ENCODE measurements around the gene RBM10. TPM values are rescaled to one million over a fixed set of nuclear protein-coding genes. Genes with fewer than 3 reads are reported as not detected.

RBM10 gene
- total and polyA plus RNA-seq, 4 donors: 8.4 to 46.8 (median 24.3) TPM

GRCh38 chrX:47216393-47216925 lies 71.4 kb downstream of the RBM10 start:
- no peak overlapping the region for H3K27ac ChIP-seq (ENCODE audit: low read depth in 1 of 2, low read length in 2 of 2)
- H3K4me3 ChIP-seq (ENCODE audit: low read length in 2 of 2): no peak overlapping the region
- peaks cover 0 to 7% of the 10 kb centered on the region in 2 donors for H3K36me3 ChIP-seq (ENCODE audit: control insufficient read depth in 1 of 2, insufficient read depth in 2 of 2, low read length in 1 of 2)
- H3K27me3 ChIP-seq (ENCODE audit: control insufficient read depth in 1 of 2, insufficient read depth in 2 of 2, low read length in 1 of 2): no peaks in the 10 kb centered on the region
- ATAC-seq (ENCODE audit: low FRiP score) (no peak), DNase-seq (peak in 1 of 2 donors; percentile 25)
- no peaks in the 10 kb centered on the region for H3K4me1 ChIP-seq (ENCODE audit: control insufficient read depth in 1 of 2, insufficient read depth in 2 of 2, low read length in 2 of 2)
- intact Hi-C loops (cut with DNase I): no loop called here
- no peaks in the 10 kb centered on the region for H3K9me3 ChIP-seq (ENCODE audit: control insufficient read depth, low read length)
- WGBS, 2 donors: 77 to 86% methylated on average over 8 of the region's 8 CpGs

GRCh38 chrX:47217121-47217851 lies 72.3 kb downstream of the RBM10 start:
- Histone ChIP-seq H3K27ac (ENCODE audit: low read depth in 1 of 2, low read length in 2 of 2) (peak overlapping the region in 1 of 2 donors; percentile 69), H3K4me3 (ENCODE audit: low read length in 2 of 2) (no peak overlapping the region), H3K27me3 (ENCODE audit: control insufficient read depth in 1 of 2, insufficient read depth in 2 of 2, low read length in 1 of 2) (no peaks in the 10 kb centered on the region), H3K9me3 (ENCODE audit: control insufficient read depth, low read length) (no peaks in the 10 kb centered on the region), H3K4me1 (ENCODE audit: control insufficient read depth in 1 of 2, insufficient read depth in 2 of 2, low read length in 2 of 2) (no peaks in the 10 kb centered on the region), H3K36me3 (ENCODE audit: control insufficient read depth in 1 of 2, insufficient read depth in 2 of 2, low read length in 1 of 2) (peaks cover 0 to 7% of the 10 kb centered on the region in 2 donors)
- DNase-seq (peak in 1 of 2 donors; percentile 76), ATAC-seq (ENCODE audit: low FRiP score) (peak; percentile 27)
- intact Hi-C loops (cut with DNase I): no loop called here
- WGBS, 2 donors: 2 to 18% methylated on average over 22 of the region's 22 CpGs

GRCh38 chrX:47217852-47218279 lies 72.8 kb downstream of the RBM10 start:
- Histone ChIP-seq H3K4me3 (ENCODE audit: low read length in 2 of 2) (peak overlapping the region; percentile 0 to 69), H3K36me3 (ENCODE audit: control insufficient read depth in 1 of 2, insufficient read depth in 2 of 2, low read length in 1 of 2) (peaks cover 0 to 7% of the 10 kb centered on the region in 2 donors), H3K27ac (ENCODE audit: low read depth in 1 of 2, low read length in 2 of 2) (no peak overlapping the region), H3K27me3 (ENCODE audit: control insufficient read depth in 1 of 2, insufficient read depth in 2 of 2, low read length in 1 of 2) (no peaks in the 10 kb centered on the region), H3K9me3 (ENCODE audit: control insufficient read depth, low read length) (no peaks in the 10 kb centered on the region), H3K4me1 (ENCODE audit: control insufficient read depth in 1 of 2, insufficient read depth in 2 of 2, low read length in 2 of 2) (no peaks in the 10 kb centered on the region)
- ATAC-seq (ENCODE audit: low FRiP score) (peak; percentile 95), DNase-seq (peak; percentile 99)
- intact Hi-C loops (cut with DNase I): loop anchor here in 1 of 2 donors (1.0 kb wide), 2 partner anchors 15 to 25 kb away; partner anchors contain the start of genes UBA1 and USP11
- 1 to 3% methylated on average over 31 of the region's 31 CpGs for WGBS, 2 donors

GRCh38 chrX:47218280-47218919 lies 73.4 kb downstream of the RBM10 start, which contains the start of gene CDK16:
CDK16 (plus strand) TSS chrX:47218681; CDS start chrX:47223558, 4,877 bp downstream.
- Histone ChIP-seq H3K27ac (ENCODE audit: low read depth in 1 of 2, low read length in 2 of 2) (peak within 1 kb of the TSS; percentile 16 to 96), H3K36me3 (ENCODE audit: control insufficient read depth in 1 of 2, insufficient read depth in 2 of 2, low read length in 1 of 2) (peaks cover 0 to 7% of the 10 kb centered on the region in 2 donors), H3K4me3 (ENCODE audit: low read length in 2 of 2) (peak within 1 kb of the TSS; percentile 69 to 70), H3K9me3 (ENCODE audit: control insufficient read depth, low read length) (no peaks in the 10 kb centered on the region), H3K4me1 (ENCODE audit: control insufficient read depth in 1 of 2, insufficient read depth in 2 of 2, low read length in 2 of 2) (no peaks in the 10 kb centered on the region), H3K27me3 (ENCODE audit: control insufficient read depth in 1 of 2, insufficient read depth in 2 of 2, low read length in 1 of 2) (no peaks in the 10 kb centered on the region)
- peak; percentile 90 to 93 for DNase-seq
- intact Hi-C loops (cut with DNase I): loop anchor here in 1 of 2 donors (1.0 kb wide), 2 partner anchors 15 to 25 kb away; partner anchors contain the start of genes UBA1 and USP11
- ATAC-seq (ENCODE audit: low FRiP score): peak; percentile 91
- WGBS, 2 donors: 0 to 2% methylated on average over 34 to 61 of the region's 61 CpGs

GRCh38 chrX:47218920-47219815 lies 74.1 kb downstream of the RBM10 start:
- 1 to 19% methylated on average over 41 to 60 of the region's 60 CpGs for WGBS, 2 donors
- intact Hi-C loops (cut with DNase I): loop anchor here in 1 of 2 donors (1.0 kb wide), 2 partner anchors 14 to 26 kb away; partner anchors contain the start of genes UBA1 and USP11
- no peak for ATAC-seq (ENCODE audit: low FRiP score)
- H3K9me3 ChIP-seq (ENCODE audit: control insufficient read depth, low read length): no peaks in the 10 kb centered on the region
- peak overlapping the region; percentile 69 to 70 for H3K4me3 ChIP-seq (ENCODE audit: low read length in 2 of 2)
- no peaks in the 10 kb centered on the region for H3K4me1 ChIP-seq (ENCODE audit: control insufficient read depth in 1 of 2, insufficient read depth in 2 of 2, low read length in 2 of 2)
- no peaks in the 10 kb centered on the region for H3K27me3 ChIP-seq (ENCODE audit: control insufficient read depth in 1 of 2, insufficient read depth in 2 of 2, low read length in 1 of 2)
- DNase-seq: peak; percentile 68 to 85
- H3K36me3 ChIP-seq (ENCODE audit: control insufficient read depth in 1 of 2, insufficient read depth in 2 of 2, low read length in 1 of 2): peaks cover 0 to 5% of the 10 kb centered on the region in 2 donors
- H3K27ac ChIP-seq (ENCODE audit: low read depth in 1 of 2, low read length in 2 of 2): peak overlapping the region; percentile 16 to 96

GRCh38 chrX:47221756-47222155 lies 76.7 kb downstream of the RBM10 start:
- 60 to 86% methylated on average over 4 of the region's 4 CpGs for WGBS, 2 donors
- intact Hi-C loops (cut with DNase I): no loop called here
- Histone ChIP-seq H3K9me3 (ENCODE audit: control insufficient read depth, low read length) (no peaks in the 10 kb centered on the region), H3K4me1 (ENCODE audit: control insufficient read depth in 1 of 2, insufficient read depth in 2 of 2, low read length in 2 of 2) (no peaks in the 10 kb centered on the region), H3K4me3 (ENCODE audit: low read length in 2 of 2) (no peak overlapping the region), H3K27ac (ENCODE audit: low read depth in 1 of 2, low read length in 2 of 2) (no peak overlapping the region), H3K36me3 (ENCODE audit: control insufficient read depth in 1 of 2, insufficient read depth in 2 of 2, low read length in 1 of 2) (peaks cover 0 to 4% of the 10 kb centered on the region in 2 donors), H3K27me3 (ENCODE audit: control insufficient read depth in 1 of 2, insufficient read depth in 2 of 2, low read length in 1 of 2) (no peaks in the 10 kb centered on the region)
- ATAC-seq (ENCODE audit: low FRiP score) (no peak), DNase-seq (peak in 1 of 2 donors; percentile 31)

- Histone ChIP-seq H3K27ac (ENCODE audit: low read depth in 1 of 2, low read length in 2 of 2) (no peak overlapping the region), H3K36me3 (ENCODE audit: control insufficient read depth in 1 of 2, insufficient read depth in 2 of 2, low read length in 1 of 2) (peaks cover 0 to 4% of the 10 kb centered on the region in 2 donors), H3K9me3 (ENCODE audit: control insufficient read depth, low read length) (no peaks in the 10 kb centered on the region), H3K4me1 (ENCODE audit: control insufficient read depth in 1 of 2, insufficient read depth in 2 of 2, low read length in 2 of 2) (no peaks in the 10 kb centered on the region), H3K27me3 (ENCODE audit: control insufficient read depth in 1 of 2, insufficient read depth in 2 of 2, low read length in 1 of 2) (no peaks in the 10 kb centered on the region), H3K4me3 (ENCODE audit: low read length in 2 of 2) (no peak overlapping the region)
- ATAC-seq (ENCODE audit: low FRiP score) (no peak), DNase-seq (peak in 1 of 2 donors; percentile 26)
- intact Hi-C loops (cut with DNase I): no loop called here
- 79 to 87% methylated on average over 10 of the region's 10 CpGs for WGBS, 2 donors
Measured at GRCh38 chrX:47222751-47223350, 77.8 kb downstream of the RBM10 start.

All from aorta (tissue), 5 donors.